GM19467 (cell line): Measurements from ENCODE around the gene CD3G.
"Not testable (repeated sequence)": the region's sequence is repeated elsewhere in the genome, so short reads cannot be mapped to it uniquely, and the experiment has no call there.

Source experiments
- ATAC-seq: cut with Tn5 transposase; IDR thresholded peaks from one replicate; pipeline ENCODE4 v1.9.1; 2021; ENCODE audit warnings: mild to moderate bottlenecking, moderate library complexity; ENCODE audit not compliant: unreplicated experiment

The CD3G gene

DNA sequence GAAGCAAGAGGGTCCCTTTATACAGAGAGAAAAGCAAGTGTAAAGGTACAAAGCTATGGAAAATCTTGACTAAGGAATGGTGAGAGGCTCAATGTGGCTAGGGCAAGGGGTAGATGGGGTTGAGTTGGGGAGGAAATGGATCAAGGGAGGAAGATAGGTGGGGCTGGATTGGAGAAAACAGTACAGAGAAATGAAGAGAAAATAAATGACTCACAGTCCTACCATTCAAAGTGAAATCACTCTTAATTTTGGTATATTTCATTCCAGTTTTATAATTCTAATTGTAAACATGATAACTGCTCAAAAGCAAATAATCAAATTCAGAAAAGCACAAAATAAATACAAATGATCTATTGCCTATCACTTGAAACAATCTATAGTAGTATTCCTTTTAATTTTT, 31.8 kb downstream of the CD3G start:
- no peak for ATAC-seq

DNA sequence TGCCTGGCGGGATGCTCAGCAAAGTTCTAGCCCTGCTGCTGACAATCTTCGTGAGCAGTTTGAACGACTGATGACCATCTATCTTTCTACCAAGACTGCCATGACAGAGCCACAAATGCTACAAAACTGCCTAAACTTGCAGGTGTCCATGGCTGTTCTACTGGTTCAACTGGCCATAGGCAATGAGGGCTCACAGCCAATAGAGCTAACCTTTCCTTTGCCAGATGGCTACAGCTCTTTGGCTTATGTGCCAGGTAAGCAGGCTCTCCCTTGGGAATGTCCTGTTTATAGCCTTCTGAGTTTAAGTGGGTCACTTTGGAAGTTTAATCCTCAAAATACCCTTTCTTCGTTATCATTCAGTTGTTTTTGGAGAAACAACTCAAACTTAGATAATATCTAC, 35.4 kb downstream of the CD3G start:
- ATAC-seq: no peak

DNA sequence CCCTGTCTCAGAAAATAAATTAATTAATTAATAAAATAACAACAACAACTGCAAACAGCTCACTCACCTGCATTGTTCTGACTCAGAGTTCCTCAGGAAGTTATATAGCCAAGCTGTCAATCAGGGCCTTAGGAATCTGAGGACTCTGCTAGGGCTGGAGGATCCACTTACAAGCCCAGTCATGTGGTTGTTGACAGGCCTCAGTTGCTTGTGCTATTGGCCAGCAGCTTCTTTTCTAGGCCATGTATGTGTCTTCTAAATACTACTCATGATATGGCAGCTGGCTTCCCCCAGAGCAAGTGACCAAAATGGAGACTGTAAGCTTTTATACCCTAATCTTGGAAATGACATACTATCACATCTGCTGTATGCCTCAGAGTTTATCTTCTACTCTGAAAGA, 36.4 kb downstream of the CD3G start:
- no peak for ATAC-seq

DNA sequence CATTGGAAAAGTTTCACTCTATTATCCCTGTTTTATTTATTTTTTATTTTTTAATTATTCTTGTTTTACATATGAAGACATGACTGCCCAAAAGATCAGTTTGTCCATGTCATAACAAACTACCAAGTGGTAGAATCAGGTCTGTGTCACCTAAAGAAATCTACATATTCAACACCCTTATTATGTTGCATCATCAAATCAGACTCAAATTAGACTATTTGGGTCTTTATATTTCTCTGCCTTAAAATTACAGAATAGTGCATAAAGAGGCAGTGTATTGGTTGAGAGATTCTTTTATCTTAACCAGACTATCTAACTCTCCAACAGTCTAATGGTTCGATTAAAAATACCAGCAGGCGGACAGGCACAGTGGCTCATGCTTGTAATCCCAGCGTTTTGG, 38.8 kb downstream of the CD3G start:
- no peak for ATAC-seq

DNA sequence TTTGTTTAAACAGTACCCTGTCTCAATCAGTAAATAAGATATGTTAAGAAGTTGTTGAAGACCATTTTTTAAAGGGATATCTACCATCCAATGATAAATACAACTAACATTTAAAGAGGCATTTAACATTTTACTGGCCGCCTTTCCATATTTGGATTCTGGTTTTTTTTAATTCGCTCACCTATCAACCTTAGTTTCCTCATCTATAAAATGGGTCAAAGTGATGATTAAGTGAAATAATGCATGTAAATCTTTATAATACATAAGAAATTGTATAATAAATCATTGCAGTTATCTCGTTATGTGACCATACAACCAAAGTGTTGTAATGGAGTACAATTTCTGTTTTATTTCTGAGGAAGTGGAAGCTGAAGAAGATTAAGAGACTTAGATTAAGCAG, 39.5 kb downstream of the CD3G start:
- ATAC-seq: no peak

GRCh38 chr11:118396097-118396501, 52.0 kb downstream of the CD3G start:
- ATAC-seq: no peak

DNA sequence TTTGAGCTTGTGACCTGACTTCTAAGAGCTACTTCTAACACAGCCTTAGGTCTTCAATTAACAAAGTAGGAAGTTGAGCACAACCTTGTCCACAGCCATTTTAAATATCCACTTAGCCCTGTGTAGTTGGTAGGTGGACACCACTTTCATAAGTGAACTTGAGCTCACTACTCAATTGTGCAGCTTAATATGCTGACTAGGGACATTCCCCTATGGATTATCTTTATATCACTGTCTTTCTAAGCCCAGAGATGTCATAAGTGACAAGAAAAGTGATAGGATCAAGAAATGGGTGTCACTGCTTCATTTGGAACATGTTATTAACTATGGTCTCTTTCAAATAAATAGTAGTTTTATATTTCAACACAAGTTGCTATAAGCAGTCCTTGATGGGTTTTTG, 53.3 kb downstream of the CD3G start:
- ATAC-seq: no peak

GRCh38 chr11:118398791-118399559, 54.8 kb downstream of the CD3G start:
- ATAC-seq: no peak

GRCh38 chr11:118401151-118401879, 57.2 kb downstream of the CD3G start, which contains the start of gene ATP5MG:
TSS of gene ATP5MG (plus strand) at chr11:118401606. CDS start at chr11:118401666, 60 bp downstream.
- ATAC-seq: peak; percentile 53

GRCh38 chr11:118401880-118402590, 57.9 kb downstream of the CD3G start:
- ATAC-seq: no peak

DNA sequence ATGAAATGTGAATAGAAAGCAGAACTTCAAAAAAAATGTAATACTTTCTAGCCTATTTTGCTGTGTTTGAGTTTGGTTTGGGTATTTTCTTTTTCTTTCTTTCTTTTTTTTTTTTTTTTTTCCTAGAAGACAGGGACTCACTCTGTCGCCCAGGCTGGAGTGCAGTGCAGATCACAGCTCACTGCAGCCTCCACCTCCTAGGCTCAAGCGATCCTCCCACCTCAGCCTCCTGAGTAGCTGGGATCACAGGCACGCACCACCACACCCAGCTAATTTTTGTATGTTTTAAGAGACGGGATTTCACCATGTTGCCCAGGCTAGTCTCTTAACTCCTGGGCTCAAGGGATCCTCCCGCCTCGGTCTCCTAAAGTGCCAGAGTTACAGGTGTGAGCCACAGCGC, 58.5 kb downstream of the CD3G start:
- not testable (repeated sequence) for ATAC-seq
